HG03378 (cell line): ENCODE measurements around the gene DCLK1.

Experiments used
- ATAC-seq: cut with Tn5 transposase; IDR thresholded peaks from one replicate; pipeline ENCODE4 v1.9.1; 2021; ENCODE audit warnings: mild to moderate bottlenecking, moderate library complexity; ENCODE audit not compliant: unreplicated experiment

Gene DCLK1

DNA sequence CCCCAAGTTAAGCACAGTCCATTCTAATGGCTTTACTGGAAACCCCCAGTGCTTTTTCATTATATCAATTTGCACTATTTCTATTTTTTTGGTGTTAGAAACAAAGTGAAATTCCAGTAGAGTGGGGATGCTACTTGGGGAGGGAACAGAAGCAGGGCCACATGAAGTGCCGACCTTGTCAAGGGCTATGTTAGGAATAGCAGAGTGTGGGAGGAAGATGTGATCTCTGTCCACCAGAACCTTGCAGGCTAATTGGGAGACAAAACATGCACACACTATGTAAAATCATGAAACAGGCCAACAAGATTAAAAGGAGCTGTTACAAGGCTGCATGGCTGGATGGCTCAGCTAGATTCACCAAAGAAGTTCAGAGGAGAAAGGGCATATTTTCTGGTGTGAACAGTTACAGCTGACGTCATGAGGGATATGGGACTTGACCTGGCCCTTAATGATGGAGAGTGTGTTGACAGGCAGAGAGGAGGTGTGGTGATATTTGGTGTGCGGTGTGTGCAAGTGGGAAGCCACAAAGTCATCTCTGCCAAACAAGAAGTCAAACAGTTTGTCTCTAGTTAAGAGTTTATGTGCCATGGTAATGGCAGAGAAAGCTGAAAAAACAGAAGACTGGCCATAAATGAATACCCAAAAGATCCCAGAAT is 336.3 kb downstream of the DCLK1 start:
- ATAC-seq = no peak

DNA sequence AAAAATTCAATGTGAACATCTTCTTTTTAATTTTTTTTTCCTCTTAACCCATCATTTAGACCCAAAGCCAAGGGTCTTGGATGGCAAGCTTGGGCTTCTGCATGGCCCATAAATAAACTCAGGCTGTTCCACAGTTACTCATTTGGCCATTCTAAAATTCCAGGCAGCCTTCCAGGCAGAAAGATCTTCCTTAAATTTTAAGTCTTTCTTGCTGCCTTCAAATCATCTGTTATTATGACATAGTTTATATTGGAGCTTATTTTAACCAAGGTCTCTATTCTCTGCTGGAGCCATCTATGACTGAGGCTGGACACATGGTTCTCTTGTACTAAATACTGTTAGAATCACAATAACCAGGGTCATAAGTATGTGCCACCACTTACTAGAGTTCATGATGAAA is 337.4 kb downstream of the DCLK1 start:
- no peak for ATAC-seq

GRCh38 chr13:35792911-35793310 is 338.3 kb downstream of the DCLK1 start:
- no peak for ATAC-seq

DNA sequence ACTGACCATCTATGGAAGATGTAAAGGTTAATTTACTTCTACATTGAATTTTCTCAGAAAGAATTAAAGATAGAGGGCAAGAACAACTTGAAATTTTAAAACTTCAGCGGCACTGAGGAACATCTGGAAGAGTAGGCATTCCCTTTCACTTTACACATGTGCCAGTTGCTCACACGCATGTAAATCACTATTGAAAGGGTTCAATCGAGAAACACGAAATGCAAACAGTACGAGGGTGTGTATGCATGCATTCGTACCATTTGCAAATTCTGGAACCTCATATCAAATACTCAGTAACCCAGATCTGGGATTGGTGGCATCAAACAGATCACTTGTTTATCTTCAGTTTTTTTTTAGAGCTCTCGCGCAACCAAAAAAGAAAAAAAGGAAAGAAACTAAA is 339.2 kb downstream of the DCLK1 start:
- ATAC-seq = no peak

DNA sequence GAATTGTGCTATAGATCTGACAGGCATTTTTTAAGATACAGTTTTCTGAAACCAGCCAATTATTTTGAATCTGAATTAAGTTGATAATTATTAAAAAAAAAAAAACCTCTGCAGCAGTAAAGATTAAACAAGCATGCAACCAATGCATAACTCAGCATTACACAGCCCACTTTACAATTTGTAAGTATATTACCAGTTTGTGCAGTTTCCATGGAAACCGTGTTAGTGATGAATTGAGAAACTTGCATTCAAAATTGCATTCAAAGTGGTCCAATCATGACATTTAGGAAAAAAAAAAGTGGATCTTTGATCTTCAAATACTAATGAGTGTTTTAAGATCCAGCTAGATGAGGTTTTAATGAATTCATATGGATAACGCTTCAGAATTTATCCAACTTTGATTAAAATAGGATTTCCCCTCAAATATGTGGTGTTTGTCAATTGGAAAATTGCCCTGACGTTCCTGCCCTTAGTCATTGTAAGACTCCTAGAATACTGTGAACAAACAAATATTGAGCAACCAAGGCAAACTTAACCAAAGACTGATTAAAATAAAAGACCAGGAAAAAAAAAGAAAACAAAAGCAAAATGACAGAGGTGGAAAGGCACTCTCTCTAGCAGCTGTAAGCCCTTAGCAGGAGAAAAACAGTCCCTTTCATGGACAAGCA is 339.9 kb downstream of the DCLK1 start:
- ATAC-seq = no peak

- peak; percentile 86 for ATAC-seq
Measured at GRCh38 chr13:35789335-35790165, 341.6 kb downstream of the DCLK1 start.

GRCh38 chr13:35787937-35788336 is 343.2 kb downstream of the DCLK1 start:
- ATAC-seq = no peak

DNA sequence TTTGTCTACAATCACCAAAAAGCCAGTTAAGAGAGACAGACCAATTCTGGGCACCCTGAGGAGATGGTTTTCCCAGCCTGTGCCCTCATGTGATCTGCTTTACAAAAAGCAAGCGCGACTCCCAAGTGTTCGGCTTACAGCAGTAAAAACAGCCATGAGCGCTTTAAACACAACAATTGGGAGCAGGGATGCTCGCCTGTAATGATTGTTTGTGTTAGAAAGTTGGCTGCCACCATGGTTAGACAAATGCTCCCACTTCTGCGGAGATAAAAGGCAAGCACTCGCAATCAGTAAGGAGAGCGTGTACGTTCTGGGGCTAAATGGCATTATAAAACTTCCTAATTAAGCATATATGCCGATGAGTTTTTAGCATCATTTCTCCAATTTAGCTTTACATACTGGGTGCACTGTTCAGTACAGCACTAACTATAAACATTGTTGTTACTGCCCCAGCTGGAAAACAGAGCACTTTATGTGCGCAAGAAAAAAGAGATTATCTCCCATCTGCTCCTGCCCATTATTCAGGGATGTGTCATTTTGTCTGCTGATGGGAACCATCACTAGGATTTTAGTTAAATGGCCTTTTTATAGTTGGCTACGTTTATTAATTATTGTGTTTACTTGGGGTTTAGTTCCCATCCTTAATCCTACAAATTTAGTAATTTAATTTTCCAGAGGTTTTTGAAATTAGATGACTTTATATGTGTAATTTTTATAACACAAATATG is 345.4 kb downstream of the DCLK1 start:
- ATAC-seq = no peak

DNA sequence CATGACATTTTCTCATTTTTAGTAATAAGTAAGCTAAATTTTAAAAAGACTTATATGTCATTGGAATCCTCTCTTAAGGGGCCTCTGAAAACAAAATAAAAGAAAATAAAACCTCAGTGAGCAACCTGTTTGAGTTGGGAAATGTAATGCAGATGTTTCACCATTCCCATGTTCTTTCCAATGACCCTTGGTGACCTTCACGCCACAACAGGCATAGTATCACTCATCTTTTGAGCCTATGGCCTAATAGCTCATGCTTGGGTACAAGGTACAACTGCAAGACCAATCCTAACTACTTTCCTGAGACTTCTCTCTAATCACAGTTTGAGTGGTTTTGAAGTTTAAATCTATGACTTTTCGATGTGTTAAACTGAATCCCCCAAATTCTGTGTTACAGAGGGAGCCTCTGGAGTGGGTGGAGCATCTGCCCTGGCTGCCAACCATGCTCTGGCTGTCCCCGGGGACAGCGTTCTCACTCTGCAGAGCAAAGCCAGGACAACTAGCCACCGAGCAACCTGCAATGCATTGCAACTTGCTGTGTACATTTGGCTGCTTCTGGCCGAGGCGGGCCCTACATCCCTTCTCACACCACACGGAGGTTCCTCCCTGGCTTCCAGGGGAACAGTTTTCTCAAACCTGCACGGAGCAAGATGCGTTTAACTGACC is 346.8 kb downstream of the DCLK1 start:
- no peak for ATAC-seq

DNA sequence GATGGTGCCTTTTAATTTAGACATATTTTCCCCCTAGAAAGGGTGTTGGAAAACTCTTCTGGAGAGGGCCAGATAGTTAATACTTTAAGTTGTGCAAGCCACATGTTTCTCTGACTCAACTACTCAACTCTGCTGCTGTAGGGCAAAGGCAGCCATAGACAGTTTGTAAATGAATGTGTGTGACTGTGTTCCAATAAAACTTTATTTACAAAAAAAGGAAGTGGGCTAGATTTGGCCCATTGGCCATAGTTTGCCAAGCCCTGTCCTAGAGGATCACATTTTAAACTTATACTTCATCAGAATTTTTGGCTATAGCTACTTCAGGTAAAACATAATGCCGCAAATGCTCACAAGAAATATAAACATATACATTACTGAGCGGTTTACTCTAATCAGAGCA is 348.4 kb downstream of the DCLK1 start:
- ATAC-seq = no peak

GRCh38 chr13:35781036-35782000 is 349.9 kb downstream of the DCLK1 start:
- ATAC-seq = no peak

DNA sequence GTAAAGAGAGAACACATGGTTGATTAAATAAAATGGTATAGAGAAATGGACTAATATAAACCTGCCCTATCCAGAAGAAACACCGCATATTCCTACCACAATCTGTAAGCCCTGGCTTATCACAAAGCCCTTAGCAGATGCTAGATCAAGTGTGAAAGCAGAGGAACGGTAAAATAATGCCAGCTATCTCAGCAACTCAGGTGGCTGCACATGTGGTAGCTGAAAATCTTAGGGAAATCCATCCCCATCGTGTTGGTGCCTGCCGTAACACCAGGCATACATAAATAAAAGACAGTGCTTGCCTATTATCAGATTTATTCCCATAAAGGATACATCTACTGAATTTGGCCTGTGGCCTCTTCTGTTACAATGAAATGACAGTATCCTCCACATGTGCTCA is 350.6 kb downstream of the DCLK1 start:
- no peak for ATAC-seq

DNA sequence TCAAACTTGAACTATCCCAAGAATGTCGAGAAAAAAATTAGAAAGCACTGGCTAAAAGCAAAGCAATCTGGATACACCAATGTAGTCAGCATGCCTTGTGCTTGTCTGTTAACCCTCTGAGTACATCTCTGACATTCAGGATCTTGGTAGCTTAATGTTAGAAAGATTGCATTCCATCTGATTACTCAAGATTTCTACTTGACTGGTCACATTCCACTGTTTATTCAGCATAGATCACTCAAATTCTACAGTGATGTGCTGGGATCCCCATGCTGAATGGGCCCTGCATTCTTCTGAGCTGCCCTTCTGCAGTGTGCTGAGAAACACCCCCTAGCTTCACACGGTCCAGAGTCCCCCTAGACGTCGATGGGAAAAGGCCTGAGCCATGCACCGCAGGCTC is 359.3 kb downstream of the DCLK1 start:
- ATAC-seq = no peak

- no peak for ATAC-seq
Measured at GRCh38 chr13:35770756-35771297, 360.4 kb downstream of the DCLK1 start.

DNA sequence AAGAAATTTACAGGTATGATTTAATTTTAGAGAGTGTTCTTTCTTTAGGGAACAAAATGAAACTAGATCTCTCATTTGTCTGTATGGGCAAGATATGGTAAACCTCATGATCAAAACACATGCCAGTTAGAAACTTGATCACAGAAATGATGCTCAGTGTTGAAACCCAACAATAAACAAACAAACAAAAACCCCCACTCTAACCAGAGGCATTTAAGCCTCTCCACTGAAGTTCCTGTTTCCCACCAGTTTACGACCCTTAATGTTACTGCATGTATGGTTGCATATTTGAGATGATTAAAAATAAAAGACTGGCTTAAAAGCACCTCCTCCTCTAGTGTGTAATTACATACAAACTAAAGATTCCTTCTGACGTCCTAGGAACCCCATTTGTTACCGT is 361.4 kb downstream of the DCLK1 start:
- ATAC-seq = no peak

- no peak for ATAC-seq
Measured at GRCh38 chr13:35768551-35768950, 362.6 kb downstream of the DCLK1 start.

DNA sequence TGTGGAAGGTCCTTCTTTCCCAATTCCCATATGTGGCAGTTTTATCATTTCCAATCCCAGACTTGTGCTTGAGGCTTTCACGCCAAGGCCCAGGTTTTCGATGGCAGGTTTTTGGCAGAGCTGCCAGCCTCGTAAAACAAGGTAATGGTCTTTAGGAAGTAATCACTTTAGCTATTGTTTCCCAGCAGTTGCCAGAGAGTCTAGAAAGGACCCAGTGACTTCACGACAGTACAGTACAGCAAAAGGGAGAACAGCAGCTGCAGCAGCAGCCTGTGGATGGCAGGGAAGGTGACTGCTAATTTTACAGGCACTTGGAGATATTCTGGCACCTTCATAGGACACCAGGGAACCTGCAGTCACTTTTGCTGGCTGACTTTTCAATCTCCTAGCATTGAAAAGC is 363.1 kb downstream of the DCLK1 start:
- no peak for ATAC-seq

DNA sequence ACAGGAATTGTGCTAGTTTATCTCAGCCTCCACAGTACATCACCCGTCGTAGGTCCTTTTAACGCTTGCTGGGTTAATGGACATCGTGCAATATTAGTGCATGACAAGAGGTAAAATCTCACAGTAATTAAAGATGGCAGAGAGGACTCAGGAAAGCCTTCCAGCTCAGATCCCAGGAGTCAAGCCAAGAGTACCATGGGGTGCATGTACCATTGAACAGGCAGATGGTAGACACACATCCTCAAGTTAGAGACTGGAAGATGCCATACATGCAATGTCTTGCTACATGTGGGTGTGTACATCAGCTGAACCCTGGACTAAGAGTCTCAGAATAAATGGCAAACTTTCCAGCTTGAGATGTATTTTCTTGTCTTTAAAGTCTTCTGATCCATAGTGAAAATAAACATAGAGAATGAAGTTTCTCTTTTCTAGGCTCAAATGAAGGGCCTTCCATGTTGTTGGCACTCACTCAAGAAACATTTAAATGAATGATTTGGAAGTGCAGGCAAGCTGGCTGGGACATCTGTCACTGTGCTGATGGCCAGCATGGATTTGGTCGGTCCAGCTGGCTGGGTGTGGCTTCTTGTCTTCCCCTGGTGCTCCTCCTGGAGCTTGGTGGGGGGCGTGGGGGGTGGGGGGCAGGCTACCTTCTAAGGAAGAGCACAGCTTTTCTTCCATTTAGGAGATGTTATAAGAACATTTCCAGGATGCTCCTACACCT is 363.8 kb downstream of the DCLK1 start:
- no peak for ATAC-seq

DNA sequence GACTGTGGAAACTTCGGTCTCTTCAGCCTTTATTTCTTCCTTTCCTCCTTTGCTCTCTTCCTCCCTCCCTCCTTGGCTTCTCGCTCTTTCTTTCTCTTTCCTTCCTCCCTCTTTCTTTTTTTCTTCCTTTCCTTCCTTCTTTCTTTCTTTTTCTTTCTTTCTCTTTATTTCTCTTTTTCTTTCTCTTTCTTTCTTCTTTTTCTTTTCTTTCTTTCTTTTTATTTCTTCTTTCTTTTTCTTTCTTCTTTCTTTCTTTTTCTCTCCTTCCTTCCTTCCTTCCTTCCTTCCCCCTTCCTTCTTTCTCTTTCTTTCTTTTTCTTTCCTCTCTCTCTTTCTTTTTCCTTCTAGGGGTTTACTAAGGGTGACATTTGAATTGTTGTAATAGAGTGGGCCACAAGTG is 364.5 kb downstream of the DCLK1 start:
- no peak for ATAC-seq
